M059J (cell line): ENCODE results near the gene TMIE. TPM values are rescaled to one million over a fixed set of nuclear protein-coding genes. Genes with fewer than 3 reads are reported as not detected.

ENCODE experiments used
- total RNA-seq: library from RNA; depleted of rRNA; stranded (reverse); fragments of >200 nt; shearing (Covaris generic); gene quantifications from 2 replicates; pipeline ENCODE4 v1.2.3, GENCODE V29; 2014; rRNA removed

TMIE gene
- total RNA-seq, 1 experiment from 2014 or later, result 0.22 TPM

Other genes starting within 250 kb of the TMIE start
- 0.30 and 0.52 TPM in 2 replicates for gene LTF, start 236.5 kb upstream of the TMIE start, total RNA-seq
- gene RTP3, start 203.4 kb upstream of the TMIE start, total RNA-seq, result 0.20 and 0.81 TPM in 2 replicates
- gene LRRC2, start 135.1 kb upstream of the TMIE start, total RNA-seq, result 0.17 and 1.1 TPM in 2 replicates
- not detected in 2 replicates for gene FAM240A, start 88.9 kb upstream of the TMIE start, total RNA-seq
- 2.5 and 3.6 TPM in 2 replicates for gene ALS2CL, start 7.7 kb upstream of the TMIE start, total RNA-seq
- not detected in 2 replicates for gene PRSS50, start 16.5 kb downstream of the TMIE start, total RNA-seq
- gene MYL3, start 162.1 kb downstream of the TMIE start, total RNA-seq, result 2.6 TPM in 1 of 2 replicates, not detected in the other
- gene PTH1R, start 176.3 kb downstream of the TMIE start, total RNA-seq, result 0.49 and 1.4 TPM in 2 replicates